CD4-positive, alpha-beta T cell treated with Interleukin-12 subunit alpha and Interleukin-12 subunit beta, for 1 hour (primary cell): ENCODE measurements around the gene SLC7A7.
A peak's percentile ranks its signal among the peaks of the same experiment; 100 is the strongest.
"Not testable (repeated sequence)": the region's sequence is repeated elsewhere in the genome, so short reads cannot be mapped to it uniquely, and the experiment has no call there.

Experiments used
- DNase-seq: peaks from one replicate; pipeline ENCODE4 v3.0.0-alpha.2; 2020

The SLC7A7 gene

DNA sequence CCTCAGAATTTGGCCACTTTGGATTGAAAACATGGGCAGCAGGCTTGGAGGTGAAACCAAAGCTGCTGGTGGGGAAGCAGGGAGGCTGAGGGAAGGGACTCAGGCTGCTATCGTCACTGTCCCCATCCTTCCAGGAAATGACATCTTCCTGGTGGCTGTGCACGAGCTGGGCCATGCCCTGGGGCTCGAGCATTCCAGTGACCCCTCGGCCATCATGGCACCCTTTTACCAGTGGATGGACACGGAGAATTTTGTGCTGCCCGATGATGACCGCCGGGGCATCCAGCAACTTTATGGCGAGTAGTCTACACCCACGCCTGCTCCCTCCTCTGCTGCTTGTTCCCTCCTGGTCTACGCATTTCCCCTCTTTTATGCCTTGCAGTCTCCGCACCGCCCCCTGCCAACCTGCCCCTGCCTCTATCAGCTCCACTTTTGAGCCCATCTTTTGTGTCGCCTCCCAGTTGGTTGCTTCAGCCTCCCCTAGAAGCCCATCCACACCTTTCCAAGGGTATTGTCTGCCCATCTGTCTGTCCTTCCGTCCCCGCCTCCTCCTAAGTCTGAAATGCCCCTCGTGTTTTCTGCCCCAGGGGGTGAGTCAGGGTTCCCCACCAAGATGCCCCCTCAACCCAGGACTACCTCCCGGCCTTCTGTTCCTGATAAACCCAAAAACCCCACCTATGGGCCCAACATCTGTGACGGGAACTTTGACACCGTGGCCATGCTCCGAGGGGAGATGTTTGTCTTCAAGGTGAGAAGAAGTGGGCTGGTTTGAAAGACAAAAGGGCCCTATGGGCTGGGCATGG, 28.1 kb upstream of the SLC7A7 start:
- DNase-seq = no peak

DNA sequence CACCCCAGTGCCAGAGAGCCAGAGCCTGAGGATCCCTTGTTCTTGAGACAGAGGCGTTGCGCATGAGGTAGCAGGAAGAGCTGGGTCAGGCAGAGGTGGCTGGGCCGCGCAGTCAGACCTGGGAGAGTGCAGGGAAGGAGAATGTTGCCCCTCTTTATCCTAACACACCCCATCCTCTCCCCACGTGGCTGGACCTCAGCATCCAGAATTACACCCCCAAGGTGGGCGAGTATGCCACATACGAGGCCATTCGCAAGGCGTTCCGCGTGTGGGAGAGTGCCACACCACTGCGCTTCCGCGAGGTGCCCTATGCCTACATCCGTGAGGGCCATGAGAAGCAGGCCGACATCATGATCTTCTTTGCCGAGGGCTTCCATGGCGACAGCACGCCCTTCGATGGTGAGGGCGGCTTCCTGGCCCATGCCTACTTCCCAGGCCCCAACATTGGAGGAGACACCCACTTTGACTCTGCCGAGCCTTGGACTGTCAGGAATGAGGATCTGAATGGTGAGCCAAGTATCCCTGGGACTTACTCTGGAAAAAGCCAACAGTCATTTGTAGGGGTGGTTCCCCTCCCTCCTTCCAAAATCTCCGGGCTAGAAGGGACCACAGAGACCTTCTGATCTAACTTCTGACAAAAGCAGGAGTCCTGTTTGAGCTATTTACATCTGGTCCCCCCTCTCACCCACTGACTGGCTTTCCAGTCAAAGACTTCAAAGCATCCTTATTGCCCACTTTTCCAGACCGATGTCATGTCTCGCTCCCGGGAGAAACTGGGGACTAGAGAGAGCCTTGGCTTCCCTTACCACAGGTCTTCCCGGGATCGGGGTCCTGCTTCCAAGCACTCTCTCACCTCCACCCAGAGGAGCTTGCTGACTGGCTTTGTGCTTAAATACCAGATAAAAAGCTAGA, 27.2 kb upstream of the SLC7A7 start:
- no peak for DNase-seq

- DNase-seq = no peak
These were observed 26.5 kb upstream of the SLC7A7 start for GRCh38 chr14:22841769-22842168.

DNA sequence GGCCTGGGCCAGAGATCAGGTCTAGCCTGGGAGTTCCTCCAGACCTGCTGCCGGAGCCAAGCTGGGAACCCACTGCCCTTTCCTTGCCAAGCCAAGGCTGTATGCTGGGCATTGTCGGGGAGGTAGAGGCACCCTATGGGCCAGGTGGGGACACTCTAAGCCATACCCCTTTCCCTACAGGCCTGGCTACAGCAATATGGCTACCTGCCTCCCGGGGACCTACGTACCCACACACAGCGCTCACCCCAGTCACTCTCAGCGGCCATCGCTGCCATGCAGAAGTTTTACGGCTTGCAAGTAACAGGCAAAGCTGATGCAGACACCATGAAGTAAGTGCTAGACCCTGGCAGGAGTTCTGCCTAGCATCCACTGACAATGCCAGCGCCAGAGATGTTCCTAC, 26.1 kb upstream of the SLC7A7 start:
- DNase-seq = no peak

DNA sequence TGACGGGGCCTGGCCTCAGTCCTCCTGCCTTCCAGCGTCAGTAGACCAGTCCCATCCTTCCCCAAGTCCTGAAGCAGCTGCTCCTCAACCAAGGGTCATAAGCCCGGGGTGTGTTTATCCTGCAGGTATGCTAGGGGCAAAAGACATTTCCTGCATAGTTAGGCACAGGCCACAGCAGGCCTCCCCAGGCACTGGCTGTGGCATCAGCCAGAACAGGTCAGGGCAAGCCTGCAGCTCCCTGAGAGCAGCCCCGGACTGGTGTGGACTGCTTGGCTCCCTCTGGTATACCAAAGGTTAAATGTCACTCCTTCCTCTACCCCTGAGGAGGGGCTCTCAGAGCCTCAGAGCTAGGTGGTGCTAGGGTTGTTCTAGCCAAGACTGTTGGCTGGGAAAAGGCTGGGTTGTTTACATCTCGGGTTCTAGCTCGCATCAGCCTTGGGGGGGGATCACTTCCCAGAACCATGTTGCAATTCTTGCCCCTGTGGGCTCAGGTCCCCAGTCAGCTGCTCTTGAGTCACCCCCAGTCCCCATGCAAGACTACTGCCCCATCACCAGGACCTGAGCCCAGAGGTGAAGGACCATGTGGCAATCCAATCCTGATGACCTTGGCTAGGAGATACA, 24.0 kb upstream of the SLC7A7 start:
- DNase-seq = no peak

DNA sequence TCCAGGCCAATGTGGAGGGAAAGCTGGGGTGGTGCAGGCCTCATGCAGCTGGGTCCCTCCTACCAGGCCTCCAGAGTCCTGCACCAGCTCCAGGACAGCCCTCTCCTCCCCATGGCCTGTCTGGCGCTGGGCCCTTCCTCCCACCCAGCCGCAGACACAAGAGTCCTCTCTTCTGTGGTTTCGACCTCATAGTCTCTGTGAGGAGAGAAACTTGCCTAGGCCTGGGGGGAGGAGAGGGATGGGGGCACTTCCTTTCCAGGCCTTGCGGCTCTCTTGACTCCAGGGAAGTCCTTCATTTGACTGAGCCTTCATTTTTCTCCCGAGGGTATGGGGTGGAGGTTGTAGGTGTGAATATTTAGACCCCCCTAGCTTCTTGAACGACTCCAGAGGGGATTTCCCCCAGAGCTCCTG, 23.4 kb upstream of the SLC7A7 start:
- DNase-seq = no peak

DNA sequence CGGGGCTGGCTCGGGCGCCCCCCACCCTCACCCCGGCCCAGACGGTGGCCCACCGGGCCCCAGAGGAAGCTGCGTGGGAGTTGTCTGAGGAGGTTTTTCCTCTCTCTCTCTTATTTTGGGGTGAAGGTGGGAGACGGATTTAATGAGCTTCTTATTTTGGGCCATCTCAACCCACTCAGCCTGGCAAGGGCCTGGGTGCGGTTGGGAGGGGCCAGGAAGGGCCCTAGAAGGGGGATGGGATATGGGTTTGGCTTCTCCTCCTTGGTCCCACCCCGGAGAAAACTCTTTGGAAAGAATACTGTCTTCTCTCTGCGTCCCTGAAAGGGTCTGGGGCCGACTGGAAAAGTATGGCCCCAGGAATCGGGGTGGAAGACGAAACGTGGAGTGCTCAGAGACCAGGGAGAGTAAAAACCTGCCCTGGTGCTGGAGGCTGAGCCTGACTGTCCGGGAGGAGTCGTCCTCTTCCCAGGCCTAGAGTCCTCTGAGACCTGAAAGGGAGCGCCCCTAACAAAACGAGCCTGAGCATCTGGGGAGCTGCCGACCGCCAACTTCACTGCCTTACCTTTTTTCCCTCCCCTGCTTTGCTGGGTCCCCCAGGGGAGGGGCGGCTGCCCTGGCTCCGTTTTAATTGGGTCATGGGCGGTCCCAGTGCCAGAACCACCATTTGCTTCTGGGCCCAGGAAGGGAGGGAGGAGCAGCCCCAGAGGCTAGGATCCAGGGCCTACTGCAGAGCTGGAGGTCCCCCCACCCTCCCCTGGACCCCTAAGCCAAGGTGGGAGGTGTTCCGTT, 22.7 kb upstream of the SLC7A7 start:
- DNase-seq = no peak

DNA sequence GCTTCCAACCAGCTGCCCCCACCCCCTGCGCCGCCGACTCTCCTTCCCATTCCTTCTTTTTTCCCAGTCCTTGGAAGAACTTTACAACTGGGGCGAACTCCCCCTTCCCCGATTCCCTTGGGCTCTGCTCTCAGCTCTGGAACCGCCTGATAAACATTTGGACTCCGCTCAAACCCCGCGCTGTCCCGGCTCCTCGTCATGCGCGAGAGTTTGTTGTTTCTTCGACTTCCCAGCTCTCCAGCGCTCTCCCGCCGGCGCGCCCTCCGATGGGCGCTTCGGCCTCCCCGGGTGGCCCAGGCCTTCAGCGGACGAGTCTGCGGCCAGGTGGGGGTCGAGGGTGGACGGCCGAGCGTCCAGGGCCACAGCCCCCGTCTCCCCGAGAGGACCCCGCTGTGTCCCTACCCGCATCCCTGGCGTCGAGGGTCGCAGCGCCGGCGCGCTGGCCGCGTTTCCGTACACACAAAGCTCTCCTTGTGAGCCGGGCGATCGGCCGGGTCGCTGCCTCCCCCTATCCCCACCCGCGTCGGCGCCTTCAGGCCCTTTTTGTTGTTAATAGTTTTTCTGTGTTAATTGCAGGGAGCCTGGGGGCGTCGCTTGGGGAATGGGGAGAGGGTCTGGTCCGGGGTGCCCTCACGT, 22.0 kb upstream of the SLC7A7 start:
- DNase-seq = no peak

- DNase-seq = no peak
These were observed 21.3 kb upstream of the SLC7A7 start, which contains the start of gene MMP14 for GRCh38 chr14:22836301-22837113. Gene MMP14 (plus strand): TSS chr14:22836585. CDS start chr14:22836818, 233 bp downstream.

- no peak for DNase-seq
These were observed 20.3 kb upstream of the SLC7A7 start for GRCh38 chr14:22835505-22835904.

DNA sequence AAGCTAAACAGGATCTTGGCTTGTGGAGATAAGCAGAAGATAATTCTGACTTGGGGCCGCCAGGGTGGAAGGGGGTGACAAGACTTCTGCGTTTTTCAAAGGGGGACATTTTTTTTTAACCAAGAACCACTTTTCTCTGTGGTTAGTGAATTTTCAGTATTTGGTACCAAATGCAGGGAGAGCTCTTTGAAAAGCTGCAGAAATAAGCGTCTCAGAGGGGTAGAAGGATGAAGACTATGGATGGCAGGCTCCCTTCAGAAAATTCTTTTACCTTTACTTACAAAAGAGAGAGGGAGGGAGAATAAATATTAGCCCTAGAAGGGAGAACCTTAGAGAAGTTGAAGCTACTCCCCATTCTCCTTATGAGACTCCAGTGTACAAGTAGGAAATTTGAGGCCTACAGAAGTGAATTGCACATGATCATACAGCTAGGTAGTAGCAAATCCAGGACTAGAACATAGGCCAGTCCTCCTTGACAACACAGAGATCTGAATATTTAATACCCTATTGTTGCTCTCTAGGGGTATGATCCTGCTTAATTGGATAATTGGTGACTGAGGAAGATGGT, 15.3 kb upstream of the SLC7A7 start:
- DNase-seq = peak; percentile 23

DNA sequence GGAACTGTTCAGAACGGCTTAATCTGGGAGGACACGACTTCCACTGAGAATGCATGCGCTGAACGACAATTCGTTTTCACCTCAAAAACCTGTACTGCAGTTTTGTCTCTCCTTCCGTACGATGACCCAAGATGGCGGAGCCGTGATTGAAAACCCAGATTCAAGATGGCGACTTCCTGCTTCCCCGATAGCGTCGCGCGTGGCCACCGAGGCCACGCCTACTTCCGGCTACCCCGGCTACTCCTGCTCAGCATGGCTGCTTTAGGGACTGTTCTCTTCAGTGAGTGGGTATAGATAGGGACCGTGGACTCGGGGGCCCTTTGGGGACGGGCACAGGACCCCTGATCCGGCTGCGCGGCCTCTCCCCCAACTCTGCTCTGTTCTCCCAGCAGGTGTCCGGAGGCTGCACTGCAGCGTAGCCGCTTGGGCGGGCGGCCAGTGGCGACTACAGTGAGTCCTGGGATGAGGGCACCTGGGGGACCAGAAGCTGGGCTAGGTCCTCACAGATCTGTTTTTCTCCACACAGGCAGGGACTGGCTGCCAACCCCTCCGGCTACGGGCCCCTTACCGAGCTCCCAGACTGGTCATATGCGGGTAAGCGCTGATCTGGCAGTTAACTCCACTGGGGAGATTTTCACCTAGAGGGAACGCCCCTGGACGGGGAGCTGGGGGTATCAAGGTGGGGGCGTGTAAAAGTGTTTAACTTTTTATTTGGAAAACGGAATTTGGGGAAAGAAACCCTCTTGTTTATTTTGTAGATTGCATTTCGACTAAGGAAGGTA, 14.6 kb upstream of the SLC7A7 start, which contains the start of gene MRPL52:
Gene MRPL52 (plus strand): TSS at position 227 of the 782 bp plus-strand sequence. CDS start 26 bp downstream, at position 253.
- DNase-seq = peak; percentile 93

DNA sequence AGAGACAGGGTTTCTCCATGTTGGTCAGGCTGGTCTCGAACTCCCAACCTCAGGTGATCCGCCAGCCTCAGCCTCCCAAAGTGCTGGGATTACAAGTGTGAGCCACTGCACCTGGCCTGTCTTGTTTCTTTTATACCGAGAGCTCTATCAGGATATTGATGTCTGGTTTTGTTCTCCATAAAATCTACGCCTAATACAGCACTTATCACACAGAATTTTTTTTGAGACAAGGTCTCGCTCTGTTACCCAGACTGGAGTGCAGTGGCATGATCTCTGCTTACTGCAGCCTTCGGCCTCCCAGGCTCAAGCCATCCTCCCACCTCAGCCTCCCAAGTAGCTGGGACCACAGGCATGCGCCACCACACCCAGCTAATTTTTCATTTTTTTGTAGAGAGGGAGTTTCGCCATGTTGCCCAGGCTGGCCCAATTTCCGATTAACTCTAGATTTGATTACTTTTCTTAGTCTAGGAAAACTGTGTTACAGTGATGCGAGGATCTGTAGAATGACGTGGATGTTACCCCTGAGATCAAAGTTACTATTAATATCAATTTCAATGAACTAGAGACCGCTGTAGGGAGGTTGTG, 13.9 kb upstream of the SLC7A7 start:
- DNase-seq = not testable (repeated sequence)

- DNase-seq = no peak
These were observed 9.6 kb upstream of the SLC7A7 start for GRCh38 chr14:22824711-22825359.

DNA sequence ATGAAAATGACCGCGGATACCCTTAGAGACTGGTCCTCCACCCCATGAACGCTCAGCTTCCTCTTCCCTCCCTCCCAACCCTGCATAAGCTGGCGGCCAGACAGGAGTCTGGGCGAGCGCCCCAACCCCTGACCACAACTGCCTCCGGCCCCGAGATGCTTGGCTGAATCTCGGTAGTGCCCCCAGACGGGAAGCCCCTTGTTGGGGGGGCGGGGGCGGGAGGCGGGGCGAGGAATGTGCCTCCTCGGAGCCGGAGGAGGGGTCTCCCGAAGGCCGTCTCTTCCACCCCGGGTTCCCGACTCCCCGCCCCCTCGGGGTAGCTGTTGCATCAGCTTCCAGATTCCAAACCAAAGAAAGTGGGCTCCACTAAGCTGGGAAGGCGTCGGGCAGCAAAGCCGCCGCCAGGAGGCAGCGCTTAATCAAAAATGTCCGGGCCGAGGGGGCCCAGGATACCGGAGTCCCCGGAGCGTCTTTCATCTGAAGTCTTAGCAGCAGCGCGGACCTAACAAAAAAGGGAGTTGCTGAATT, 7.4 kb upstream of the SLC7A7 start:
- peak; percentile 76 for DNase-seq

GRCh38 chr14:22822016-22822570, 6.9 kb upstream of the SLC7A7 start:
- no peak for DNase-seq

DNA sequence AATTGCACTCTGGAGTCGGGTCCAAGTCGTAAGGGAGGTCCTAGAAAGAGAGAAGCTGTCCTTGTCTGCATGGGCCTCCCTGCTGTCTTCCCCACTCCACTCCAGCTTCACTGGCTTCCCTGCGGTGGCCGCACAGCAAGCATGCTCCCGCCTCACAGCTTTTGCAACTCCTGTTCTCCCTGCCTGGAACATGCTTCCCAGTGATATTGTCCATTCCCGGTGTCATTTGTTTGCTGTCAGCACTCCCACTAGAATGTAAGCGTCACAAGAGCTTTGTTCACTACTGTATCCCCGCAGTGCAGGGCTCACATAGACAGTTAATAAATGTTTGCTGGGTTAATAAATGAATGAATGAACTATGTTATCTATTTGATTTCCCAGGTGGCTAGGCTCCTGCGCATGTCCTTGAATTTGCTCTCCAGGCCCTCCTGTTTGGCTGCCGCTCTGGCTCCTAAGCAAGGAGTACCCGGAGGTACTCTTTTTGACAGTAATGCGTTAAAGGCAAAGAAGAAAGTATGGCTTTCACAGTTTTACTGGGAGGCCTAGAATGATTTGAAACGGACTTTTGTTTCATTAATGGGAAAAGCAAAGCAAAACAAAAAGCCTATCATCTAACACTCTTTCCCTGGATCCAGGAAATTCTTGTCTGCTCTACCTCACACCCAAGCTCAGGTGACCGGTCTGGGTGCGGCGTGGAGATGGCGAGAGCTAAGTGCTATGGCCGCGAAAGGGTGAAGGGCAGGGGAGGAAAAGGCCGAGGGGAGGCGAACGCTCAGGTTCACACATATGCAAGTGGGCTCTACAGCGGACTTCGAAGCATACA, 6.2 kb upstream of the SLC7A7 start:
- no peak for DNase-seq
